Loucy (cell line): Measurements from ENCODE around the gene GNAT1.

Source experiments
- H2AFZ ChIP-seq: fragments of 200-600 bp; sonication (generic); 2 replicates; pipeline ENCODE4 v1.6.0; 2016; ENCODE audit warnings: antibody characterized with exemption, mild to moderate bottlenecking, low read length, moderate library complexity
- H3F3A ChIP-seq: fragments of 200-600 bp; 2 replicates; pipeline ENCODE4 v1.6.0; 2016; ENCODE audit warnings: antibody characterized with exemption, low read depth, mild to moderate bottlenecking
- H3K27me3 ChIP-seq: fragments of 200-600 bp; sonication (generic); 2 replicates; pipeline ENCODE4 v1.6.1; 2014; ENCODE audit warnings: low read length, mild to moderate bottlenecking; ENCODE audit not compliant: insufficient read depth, poor library complexity, severe bottlenecking
- H3K36me3 ChIP-seq: fragments of 200-600 bp; sonication (generic); 2 replicates; pipeline ENCODE4 v1.6.1; 2016; ENCODE audit warnings: low read length; ENCODE audit not compliant: insufficient read depth
- H3K4me1 ChIP-seq: fragments of 200-600 bp; sonication (generic); 2 replicates; pipeline ENCODE4 v1.5.1; 2014; ENCODE audit warnings: low read length, mild to moderate bottlenecking; ENCODE audit not compliant: insufficient read depth, poor library complexity, severe bottlenecking
- H3K4me2 ChIP-seq: fragments of 200-600 bp; sonication (generic); 2 replicates; pipeline ENCODE4 v1.6.0; 2014; ENCODE audit warnings: antibody characterized with exemption, low read length, low read depth, mild to moderate bottlenecking; ENCODE audit not compliant: poor library complexity, severe bottlenecking
- H3K4me3 ChIP-seq: fragments of 200-600 bp; sonication (generic); 2 replicates; pipeline ENCODE4 v1.5.1; 2014; ENCODE audit warnings: low read length, mild to moderate bottlenecking, mixed read lengths; ENCODE audit not compliant: poor library complexity, severe bottlenecking
- H3K79me2 ChIP-seq: fragments of 200-600 bp; sonication (generic); 2 replicates; pipeline ENCODE4 v1.6.1; 2014; ENCODE audit warnings: low read length; ENCODE audit not compliant: insufficient read depth
- H3K9ac ChIP-seq: fragments of 200-600 bp; sonication (generic); 2 replicates; pipeline ENCODE4 v1.6.0; 2014; ENCODE audit warnings: mild to moderate bottlenecking, low read depth, low read length, moderate library complexity; ENCODE audit not compliant: poor library complexity, severe bottlenecking
- H3K9me2 ChIP-seq: fragments of 200-600 bp; sonication (generic); replicated peaks from 2 replicates; pipeline ENCODE4 v1.6.1; 2016; ENCODE audit warnings: low read depth, low read length, mixed read lengths
- H3K9me3 ChIP-seq: fragments of 200-600 bp; sonication (generic); 2 replicates; pipeline ENCODE4 v1.6.1; 2014; ENCODE audit warnings: mild to moderate bottlenecking, antibody characterized with exemption, low read length, low read depth; ENCODE audit not compliant: insufficient read depth
- H4K20me1 ChIP-seq: fragments of 200-600 bp; sonication (generic); 2 replicates; pipeline ENCODE4 v1.6.0; 2014; ENCODE audit warnings: antibody characterized with exemption, low read length, mild to moderate bottlenecking; ENCODE audit not compliant: insufficient read depth, poor library complexity, severe bottlenecking
- CTCF ChIP-seq: fragments of 200-600 bp; sonication (generic); conservative IDR thresholded peaks from 2 replicates; pipeline ENCODE4 v1.5.1; 2014; ENCODE audit warnings: mild to moderate bottlenecking, antibody characterized with exemption, low read length
- EZH2phosphoT487 ChIP-seq: fragments of 200-600 bp; IDR thresholded peaks from 2 replicates; pipeline ENCODE4 v1.6.1; 2018; ENCODE audit warnings: antibody characterized with exemption, mild to moderate bottlenecking, moderate library complexity, borderline replicate concordance

Gene GNAT1

GRCh38 chr3:50179710-50180109, 11.7 kb upstream of the GNAT1 start:
- Histone ChIP-seq H4K20me1 (no peaks in the 10 kb centered on the region), H3K36me3 (no peaks in the 10 kb centered on the region), H3K4me2 (no peak overlapping the region), H3K9me2 (no peaks in the 10 kb centered on the region), H3K9ac (no peak overlapping the region), H3K9me3 (no peaks in the 10 kb centered on the region), H3K4me3 (no peak overlapping the region), H3K27me3 (no peaks in the 10 kb centered on the region), H3F3A (no peaks in the 10 kb centered on the region), H3K79me2 (no peaks in the 10 kb centered on the region), H2AFZ (no peak overlapping the region), H3K4me1 (no peaks in the 10 kb centered on the region)
- TF ChIP-seq CTCF, result no peak
- TF ChIP-seq EZH2phosphoT487, result no peak

- Histone ChIP-seq H3K4me3 (no peak overlapping the region), H3K4me1 (no peaks in the 10 kb centered on the region), H3F3A (no peaks in the 10 kb centered on the region), H3K9me3 (no peaks in the 10 kb centered on the region), H3K4me2 (no peak overlapping the region), H3K9me2 (no peaks in the 10 kb centered on the region), H3K79me2 (no peaks in the 10 kb centered on the region), H3K27me3 (no peaks in the 10 kb centered on the region), H3K36me3 (no peaks in the 10 kb centered on the region), H4K20me1 (no peaks in the 10 kb centered on the region), H3K9ac (no peak overlapping the region), H2AFZ (no peak overlapping the region)
- TF ChIP-seq CTCF (no peak), EZH2phosphoT487 (no peak)
Measured at GRCh38 chr3:50181985-50182384, 9.4 kb upstream of the GNAT1 start.

GRCh38 chr3:50182533-50183099, 8.8 kb upstream of the GNAT1 start:
- Histone ChIP-seq H3K9me3 (no peaks in the 10 kb centered on the region), H3K9me2 (no peaks in the 10 kb centered on the region), H3K27me3 (no peaks in the 10 kb centered on the region), H3K4me1 (no peaks in the 10 kb centered on the region), H3K9ac (no peak overlapping the region), H3K79me2 (no peaks in the 10 kb centered on the region), H3F3A (no peaks in the 10 kb centered on the region), H4K20me1 (no peaks in the 10 kb centered on the region), H2AFZ (no peak overlapping the region), H3K4me2 (no peak overlapping the region), H3K4me3 (no peak overlapping the region), H3K36me3 (no peaks in the 10 kb centered on the region)
- TF ChIP-seq CTCF, result no peak
- TF ChIP-seq EZH2phosphoT487, result no peak
